Gastroesophageal sphincter (tissue), 3 donors: ENCODE data around the gene FAM83F.

Experiments
- CTCF ChIP-seq, 4 experiments: fragments of 200-600 bp in 2 of 4; fragments of 450-650 bp in 2 of 4; sonication (generic) in 1 of 4; IDR thresholded peaks; one replicate each; pipeline ENCODE4 v1.5.1; 2017 to 2019; ENCODE audit warnings: antibody characterized with exemption in 4 of 4, mild to moderate bottlenecking in 2 of 4, moderate library complexity in 2 of 4
- POLR2A ChIP-seq, 2 donors: fragments of 450-650 bp; IDR thresholded peaks; one replicate each; pipeline ENCODE4 v1.6.1; 2017; ENCODE audit warnings: antibody characterized with exemption in 2 of 2, mild to moderate bottlenecking in 2 of 2, moderate library complexity in 1 of 2

DNA sequence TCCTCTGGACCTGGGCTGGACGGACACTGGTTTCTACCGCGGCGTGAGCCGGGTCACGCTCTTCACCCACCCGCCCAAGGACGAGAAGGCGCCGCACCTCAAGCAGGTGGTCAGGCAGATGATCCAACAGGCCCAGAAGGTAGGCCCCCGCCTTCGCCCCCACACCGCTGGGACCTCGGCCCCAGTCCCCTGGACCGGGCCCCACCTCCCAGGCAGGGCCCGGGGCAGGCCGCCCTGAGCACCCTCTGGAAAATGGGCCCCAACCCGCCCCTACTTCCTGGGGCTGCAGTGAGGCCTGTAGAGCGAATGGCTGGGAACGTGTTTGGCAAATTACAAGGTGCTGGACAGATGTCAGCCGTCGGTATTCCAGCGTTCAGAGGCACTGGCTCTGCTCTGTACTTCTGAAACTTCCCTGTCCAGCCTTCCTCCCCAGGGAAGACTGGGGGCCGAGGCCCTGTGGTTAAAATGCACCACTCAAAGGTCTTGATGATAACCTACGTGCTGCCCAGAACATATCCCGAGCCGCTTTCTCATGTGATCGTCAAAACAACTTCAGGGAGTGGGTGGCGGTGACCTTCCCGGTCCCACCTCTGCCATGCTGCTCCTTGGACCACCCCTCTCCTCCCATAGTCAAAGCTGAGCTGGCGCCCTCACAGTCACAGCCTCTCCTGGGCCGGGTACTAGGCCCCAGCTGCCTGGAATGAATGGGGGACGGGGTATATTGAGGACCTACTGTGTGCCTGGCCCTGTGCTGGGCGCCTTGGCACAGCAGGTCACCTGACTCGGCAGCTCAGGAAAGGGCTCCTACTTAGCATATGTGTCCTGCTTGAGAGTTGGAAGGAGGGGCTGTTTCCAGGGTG lies 869 bp downstream of the FAM83F start:
- TF ChIP-seq POLR2A (IDR thresholded peaks at IDR 0.05): no peak
- no peak for TF ChIP-seq CTCF (IDR thresholded peaks at IDR 0.05)
